DOHH2 (cell line): ENCODE measurements around the gene ORM1.

Experiments
- H3F3A ChIP-seq: fragments of 200-600 bp; sonication (generic), shearing (Covaris generic); 2 replicates; pipeline ENCODE4 v1.6.0; 2016; ENCODE audit warnings: antibody characterized with exemption, mild to moderate bottlenecking; ENCODE audit not compliant: control insufficient read depth, insufficient read depth
- H3K27ac ChIP-seq: fragments of 200-600 bp; sonication (generic); 2 replicates; pipeline ENCODE4 v1.5.1; 2014; ENCODE audit warnings: low read depth, mild to moderate bottlenecking, low read length, moderate library complexity
- H3K27me3 ChIP-seq: fragments of 200-600 bp; sonication (generic); 2 replicates; pipeline ENCODE4 v1.6.1; 2014; ENCODE audit warnings: mild to moderate bottlenecking, low read length, mixed read lengths; ENCODE audit not compliant: control insufficient read depth
- H3K36me3 ChIP-seq: fragments of 200-600 bp; sonication (generic); 2 replicates; pipeline ENCODE4 v1.6.1; 2014; ENCODE audit warnings: mild to moderate bottlenecking, low read length, moderate library complexity, mixed read lengths; ENCODE audit not compliant: control insufficient read depth
- H3K4me1 ChIP-seq: fragments of 200-600 bp; sonication (generic); 2 replicates; pipeline ENCODE4 v1.6.1; 2014; ENCODE audit warnings: mild to moderate bottlenecking, low read length, mixed read lengths; ENCODE audit not compliant: control insufficient read depth
- H3K4me2 ChIP-seq: fragments of 200-600 bp; sonication (generic); 2 replicates; pipeline ENCODE4 v1.6.0; 2014; ENCODE audit warnings: mild to moderate bottlenecking, low read length, moderate library complexity
- H3K4me3 ChIP-seq: fragments of 200-600 bp; sonication (generic); 2 replicates; pipeline ENCODE4 v1.5.1; 2014; ENCODE audit warnings: mild to moderate bottlenecking, low read length, mixed read lengths
- H3K79me2 ChIP-seq: fragments of 200-600 bp; sonication (generic); 2 replicates; pipeline ENCODE4 v1.6.1; 2014; ENCODE audit warnings: mild to moderate bottlenecking, low read length, mixed read lengths; ENCODE audit not compliant: control insufficient read depth
- H3K9me2 ChIP-seq: fragments of 200-600 bp; sonication (generic); replicated peaks from 2 replicates; pipeline ENCODE4 v1.6.1; 2014; ENCODE audit warnings: mild to moderate bottlenecking, low read length, mixed read lengths; ENCODE audit not compliant: control insufficient read depth
- H3K9me3 ChIP-seq: fragments of 200-600 bp; sonication (generic); 2 replicates; pipeline ENCODE4 v1.6.1; 2014; ENCODE audit warnings: antibody characterized with exemption, low read length, mixed read lengths; ENCODE audit not compliant: control insufficient read depth, insufficient read depth
- H4K20me1 ChIP-seq: fragments of 200-600 bp; sonication (generic); 2 replicates; pipeline ENCODE4 v1.6.0; 2014; ENCODE audit warnings: low read depth, mild to moderate bottlenecking, antibody characterized with exemption, low read length, moderate library complexity; ENCODE audit not compliant: control insufficient read depth, insufficient read depth
- CTCF ChIP-seq: fragments of 200-600 bp; sonication (generic); IDR thresholded peaks from one replicate; pipeline ENCODE4 v1.5.1; 2014; ENCODE audit warnings: antibody characterized with exemption, mild to moderate bottlenecking, low read depth, low read length; ENCODE audit not compliant: poor library complexity, severe bottlenecking
- EZH2phosphoT487 ChIP-seq: fragments of 200-600 bp; sonication (generic); IDR thresholded peaks from 2 replicates; pipeline ENCODE4 v1.6.1; 2017; ENCODE audit warnings: borderline replicate concordance, mild to moderate bottlenecking, antibody characterized with exemption, low read length, moderate library complexity, mixed read lengths

Gene ORM1

GRCh38 chr9:114283551-114284111 is 39.3 kb upstream of the ORM1 start:
- TF ChIP-seq CTCF (no peak), EZH2phosphoT487 (no peak)
- H4K20me1 ChIP-seq = no peaks in the 10 kb centered on the region
- H3K27ac ChIP-seq = no peak overlapping the region
- no peaks in the 10 kb centered on the region for H3K79me2 ChIP-seq
- H3K9me2 ChIP-seq = no peaks in the 10 kb centered on the region
- H3K4me2 ChIP-seq = no peak overlapping the region
- no peaks in the 10 kb centered on the region for H3K27me3 ChIP-seq
- no peaks in the 10 kb centered on the region for H3K9me3 ChIP-seq
- no peaks in the 10 kb centered on the region for H3K36me3 ChIP-seq
- H3K4me1 ChIP-seq = no peaks in the 10 kb centered on the region
- no peaks in the 10 kb centered on the region for H3F3A ChIP-seq
- H3K4me3 ChIP-seq = no peak overlapping the region

GRCh38 chr9:114284316-114285060 is 38.4 kb upstream of the ORM1 start:
- no peaks in the 10 kb centered on the region for H3K4me1 ChIP-seq
- H3K27me3 ChIP-seq = no peaks in the 10 kb centered on the region
- no peaks in the 10 kb centered on the region for H3K36me3 ChIP-seq
- H3K4me2 ChIP-seq = no peak overlapping the region
- H3K9me2 ChIP-seq = no peaks in the 10 kb centered on the region
- no peak overlapping the region for H3K4me3 ChIP-seq
- H3K9me3 ChIP-seq = no peaks in the 10 kb centered on the region
- H4K20me1 ChIP-seq = no peaks in the 10 kb centered on the region
- TF ChIP-seq CTCF = no peak
- TF ChIP-seq EZH2phosphoT487 = no peak
- no peaks in the 10 kb centered on the region for H3K79me2 ChIP-seq
- no peaks in the 10 kb centered on the region for H3F3A ChIP-seq
- H3K27ac ChIP-seq = no peak overlapping the region

GRCh38 chr9:114285166-114285867 is 37.6 kb upstream of the ORM1 start:
- Histone ChIP-seq H3K27ac (no peak overlapping the region), H3K4me2 (no peak overlapping the region), H3K27me3 (no peaks in the 10 kb centered on the region), H3K9me3 (no peaks in the 10 kb centered on the region), H3K9me2 (no peaks in the 10 kb centered on the region), H3K36me3 (no peaks in the 10 kb centered on the region), H3K4me3 (no peak overlapping the region), H3F3A (no peaks in the 10 kb centered on the region), H3K79me2 (no peaks in the 10 kb centered on the region), H4K20me1 (no peaks in the 10 kb centered on the region), H3K4me1 (no peaks in the 10 kb centered on the region)
- TF ChIP-seq EZH2phosphoT487 (no peak), CTCF (no peak)
